ENCODE measurements around the gene TMEM267.
A peak's percentile ranks its signal among the peaks of the same experiment; 100 is the strongest.
"Not testable (repeated sequence)": the region's sequence is repeated elsewhere in the genome, so short reads cannot be mapped to it uniquely, and the experiment has no call there.

TMEM267 gene

DNA sequence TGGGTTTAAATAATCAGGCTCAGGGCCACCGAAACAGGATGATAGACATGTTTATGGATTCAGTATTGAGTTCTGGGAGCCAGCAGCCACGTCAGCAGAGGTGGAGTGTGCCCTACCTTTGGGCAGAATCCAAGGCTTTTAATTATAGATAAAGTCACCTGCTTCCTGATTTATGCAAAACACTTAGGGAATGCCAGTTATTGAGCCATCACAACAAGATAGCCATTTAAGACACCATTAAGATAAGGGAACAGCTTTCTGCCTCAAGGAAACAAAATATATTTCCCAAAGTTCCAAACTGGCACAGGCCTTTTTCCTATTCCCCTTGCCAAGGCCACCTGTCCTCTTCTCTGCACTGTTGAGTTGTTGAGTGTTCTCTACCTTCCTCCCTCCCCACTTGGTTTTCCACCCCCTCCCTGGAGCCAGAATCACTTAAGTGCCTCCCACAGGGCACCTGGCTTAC, 73.8 kb downstream of the TMEM267 start:
- DNase-seq (ENCODE audit: low read depth) = no peak

DNA sequence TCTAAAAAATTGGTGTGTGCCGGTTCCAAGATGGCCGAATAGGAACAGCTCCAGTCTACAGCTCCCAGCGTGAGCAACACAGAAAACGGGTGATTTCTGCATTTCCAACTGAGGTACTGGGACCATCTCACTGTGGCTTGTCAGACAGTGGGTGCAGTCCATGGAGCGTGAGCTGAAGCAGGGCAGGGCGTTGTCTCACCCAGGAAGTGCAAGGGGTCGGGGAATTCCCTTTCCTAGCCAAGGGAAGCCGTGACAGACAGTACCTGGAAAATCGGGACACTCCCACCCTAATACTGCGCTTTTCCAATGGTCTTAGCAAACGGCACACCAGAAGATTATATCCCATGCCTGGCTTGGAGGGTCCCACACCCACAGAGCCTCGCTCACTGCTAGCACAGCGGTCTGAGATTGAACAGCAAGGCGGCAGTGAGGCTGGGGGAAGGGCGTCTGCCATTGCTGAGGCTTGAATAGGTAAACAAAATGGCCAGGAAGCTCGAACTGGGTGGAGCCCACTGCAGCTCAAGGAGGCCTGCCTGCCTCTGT, 81.1 kb downstream of the TMEM267 start:
- DNase-seq (ENCODE audit: low read depth) = not testable (repeated sequence)

DNA sequence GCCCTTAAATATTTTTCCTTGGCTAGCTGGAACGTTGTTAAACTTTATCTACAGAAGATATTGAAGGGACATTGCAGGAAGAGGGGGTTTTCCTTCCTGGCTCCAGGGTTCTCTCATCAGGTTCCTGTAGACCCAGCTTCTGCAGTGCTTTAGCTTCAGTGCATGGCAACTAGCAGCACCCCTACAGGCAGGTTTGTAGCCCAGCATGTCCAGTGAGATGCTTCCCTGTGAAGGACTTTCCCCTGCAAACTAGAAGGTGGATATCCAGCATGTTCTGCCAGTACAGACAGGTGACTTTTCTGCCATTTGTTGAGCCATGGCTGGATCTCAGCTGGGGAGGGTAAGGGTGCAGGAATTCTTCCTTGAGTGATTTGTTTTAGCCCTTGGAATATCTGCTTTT, 81.8 kb downstream of the TMEM267 start:
- DNase-seq (ENCODE audit: low read depth) = no peak

DNA sequence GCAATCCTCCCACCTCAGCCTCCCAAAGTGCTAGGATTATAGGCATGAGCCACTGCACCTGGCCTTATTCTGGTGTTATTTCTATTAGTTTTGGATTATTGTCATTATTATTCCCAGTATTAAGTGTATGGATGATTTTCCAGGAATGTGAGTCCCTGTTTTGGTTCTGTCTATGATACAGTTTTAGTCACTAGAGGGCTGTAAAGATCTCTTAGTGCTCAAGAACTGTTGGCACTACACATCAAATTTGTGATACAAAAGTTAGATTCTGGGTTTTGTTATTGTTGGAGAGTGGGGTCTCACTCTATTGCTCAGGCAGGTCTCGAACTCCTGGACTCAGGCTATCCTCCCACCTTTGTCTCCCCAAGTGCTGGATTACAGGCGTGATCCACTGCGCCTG, 83.6 kb downstream of the TMEM267 start:
- DNase-seq (ENCODE audit: low read depth) = no peak

GRCh38 chr5:43396762-43397304, 86.8 kb downstream of the TMEM267 start:
- peak; percentile 4 for DNase-seq (ENCODE audit: low read depth)

Measured in T-helper 22 cell (primary cell).